HG03045 (cell line): ENCODE data around the gene PTPRG.
"Not testable (repeated sequence)": the region's sequence is repeated elsewhere in the genome, so short reads cannot be mapped to it uniquely, and the experiment has no call there.

Experiments
- ATAC-seq: cut with Tn5 transposase; IDR thresholded peaks from one replicate; pipeline ENCODE4 v1.9.1; 2021; ENCODE audit warnings: mild to moderate bottlenecking, moderate library complexity; ENCODE audit not compliant: unreplicated experiment

The PTPRG gene

GRCh38 chr3:62032738-62033137 lies 471.4 kb downstream of the PTPRG start:
- ATAC-seq: no peak

GRCh38 chr3:62035402-62036057 lies 474.2 kb downstream of the PTPRG start:
- ATAC-seq: no peak

GRCh38 chr3:62036726-62037125 lies 475.4 kb downstream of the PTPRG start:
- ATAC-seq: no peak

- ATAC-seq: not testable (repeated sequence)
Measured at GRCh38 chr3:62038798-62039197, 477.4 kb downstream of the PTPRG start.

- ATAC-seq: no peak
Measured at GRCh38 chr3:62039586-62039985, 478.2 kb downstream of the PTPRG start.

GRCh38 chr3:62041681-62042080 lies 480.3 kb downstream of the PTPRG start:
- no peak for ATAC-seq

- ATAC-seq: no peak
Measured at GRCh38 chr3:62044874-62045411, 483.6 kb downstream of the PTPRG start.

GRCh38 chr3:62046326-62046725 lies 485.0 kb downstream of the PTPRG start:
- ATAC-seq: no peak

- no peak for ATAC-seq
Measured at GRCh38 chr3:62048577-62048976, 487.2 kb downstream of the PTPRG start.

- ATAC-seq: no peak
Measured at GRCh38 chr3:62049033-62049432, 487.7 kb downstream of the PTPRG start.

- ATAC-seq: no peak
Measured at GRCh38 chr3:62051506-62051905, 490.1 kb downstream of the PTPRG start.

GRCh38 chr3:62052331-62052730 lies 491.0 kb downstream of the PTPRG start:
- ATAC-seq: no peak

GRCh38 chr3:62056658-62057057 lies 495.3 kb downstream of the PTPRG start:
- no peak for ATAC-seq

- ATAC-seq: no peak
Measured at GRCh38 chr3:62057339-62058047, 496.1 kb downstream of the PTPRG start.

GRCh38 chr3:62065985-62066693 lies 504.8 kb downstream of the PTPRG start:
- ATAC-seq: no peak

- ATAC-seq: no peak
Measured at GRCh38 chr3:62068337-62068736, 507.0 kb downstream of the PTPRG start.

- ATAC-seq: no peak
Measured at GRCh38 chr3:62070891-62071290, 509.5 kb downstream of the PTPRG start.

GRCh38 chr3:62073038-62073437 lies 511.7 kb downstream of the PTPRG start:
- no peak for ATAC-seq

- ATAC-seq: no peak
Measured at GRCh38 chr3:62084558-62084957, 523.2 kb downstream of the PTPRG start.

- no peak for ATAC-seq
Measured at GRCh38 chr3:62088472-62089104, 527.2 kb downstream of the PTPRG start.

- ATAC-seq: no peak
Measured at GRCh38 chr3:62090066-62090465, 528.7 kb downstream of the PTPRG start.
